NB4 (cell line): ENCODE results near the gene LMTK3.

Experiments
- CTCF ChIP-seq: IDR thresholded peaks from one replicate; pipeline ENCODE4 v1.5.1; 2012; ENCODE audit warnings: low read depth, low read length
- MAX ChIP-seq: IDR thresholded peaks from 2 replicates; pipeline ENCODE4 v1.6.1; 2011; ENCODE audit warnings: low read depth, low read length

GRCh38 chr19:48478339-48479256 lies 33.0 kb downstream of the LMTK3 start:
- no peak for TF ChIP-seq CTCF
- TF ChIP-seq MAX: no peak
